Measurements from ENCODE around the gene ARMC3. TPM values are rescaled to one million over a fixed set of nuclear protein-coding genes. Genes with fewer than 3 reads are reported as not detected.

The ARMC3 gene
- total RNA-seq, 1 experiment from 2014 or later: 0.28 TPM

DNA sequence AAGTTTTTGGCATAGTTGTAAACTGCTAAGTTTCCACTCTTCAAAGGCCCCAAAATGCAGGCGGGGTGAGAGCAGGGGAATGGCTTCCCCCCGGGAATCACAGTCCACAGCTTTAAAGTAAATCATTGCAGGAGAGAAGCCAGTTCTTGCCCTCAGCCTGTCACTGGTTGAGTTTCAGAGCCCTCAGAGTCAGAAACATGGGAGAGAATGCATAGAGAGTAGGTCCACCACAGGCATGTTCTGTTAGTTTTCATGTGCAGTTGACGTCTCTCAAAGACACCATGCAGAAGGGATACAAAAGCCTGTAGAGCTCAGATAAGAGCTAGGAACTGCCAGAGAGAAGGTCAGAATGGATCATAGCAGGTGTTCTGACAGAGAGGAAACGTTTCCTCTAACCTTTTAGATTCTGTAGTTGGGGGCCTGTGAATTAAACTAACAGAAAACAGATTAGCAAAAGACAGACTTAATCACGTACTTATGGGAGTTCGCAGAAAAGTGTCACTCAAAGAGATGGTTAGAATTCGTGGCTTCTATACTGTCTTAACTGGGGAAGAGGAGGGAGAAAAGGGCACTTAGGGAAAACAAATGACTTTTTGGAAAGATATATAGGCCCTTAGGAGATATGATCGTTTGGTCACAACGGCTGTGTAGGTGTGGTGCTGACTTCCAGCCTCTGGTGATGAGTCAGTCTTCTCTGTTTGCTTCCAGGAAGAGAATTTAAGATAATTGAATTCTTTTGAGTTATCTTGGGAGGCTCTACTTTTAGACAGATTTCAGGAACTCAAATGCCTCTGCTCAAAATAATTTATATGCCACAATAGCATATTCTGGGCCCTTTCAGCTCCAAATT is 119.6 kb downstream of the ARMC3 start (continued):
- no peak for TF ChIP-seq FOXK1 (CRISPR knock-in tag; IDR thresholded peaks at IDR 0.05)
- TF ChIP-seq ZNF121 (CRISPR knock-in tag; IDR thresholded peaks at IDR 0.05): no peak
- no peak for TF ChIP-seq ZNF396 (CRISPR knock-in tag; IDR thresholded peaks at IDR 0.05; ENCODE audit: borderline replicate concordance)
- no peak for TF ChIP-seq TP53 (CRISPR knock-in tag; IDR thresholded peaks at IDR 0.05)
- TF ChIP-seq, protein P1, sequence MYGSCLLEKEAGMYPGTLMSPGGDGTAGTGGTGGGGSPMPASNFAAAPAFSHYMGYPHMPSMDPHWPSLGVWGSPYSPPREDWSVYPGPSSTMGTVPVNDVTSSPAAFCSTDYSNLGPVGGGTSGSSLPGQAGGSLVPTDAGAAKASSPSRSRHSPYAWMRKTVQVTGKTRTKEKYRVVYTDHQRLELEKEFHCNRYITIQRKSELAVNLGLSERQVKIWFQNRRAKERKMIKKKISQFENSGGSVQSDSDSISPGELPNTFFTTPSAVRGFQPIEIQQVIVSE (CRISPR knock-in tag; IDR thresholded peaks at IDR 0.05; ENCODE audit: borderline replicate concordance): no peak

DNA sequence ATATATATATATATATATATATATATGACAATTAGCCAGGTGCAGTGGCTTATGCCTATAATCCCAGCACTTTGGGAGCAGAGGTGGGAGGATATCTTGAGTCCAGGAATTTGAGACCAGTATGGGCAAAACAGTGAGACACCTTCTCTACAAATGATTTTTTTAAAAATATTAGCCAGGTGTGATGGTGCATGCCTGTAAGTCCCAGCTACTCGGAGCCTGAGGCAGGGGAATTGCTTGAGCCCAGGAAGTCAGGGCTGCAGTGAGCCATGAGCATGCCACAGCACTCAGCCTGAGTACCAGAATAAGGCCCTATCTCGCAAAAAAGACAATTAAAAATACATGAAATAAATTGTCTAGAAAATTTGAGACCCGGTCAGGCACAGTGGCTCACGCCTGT is 120.3 kb downstream of the ARMC3 start:
- no peaks in the 10 kb centered on the region for H3K36me3 Mint-ChIP-seq
- H3K4me3 Mint-ChIP-seq: no peak overlapping the region
- no peaks in the 10 kb centered on the region; the same call in 1 of the 2 replicates for H3K27me3 Mint-ChIP-seq (ENCODE audit: low read depth)
- no peak for DNase-seq (ENCODE audit: low spot score)
- no peak for TF ChIP-seq NR2C2 (CRISPR knock-in tag; IDR thresholded peaks at IDR 0.05)
- TF ChIP-seq, protein P2, sequence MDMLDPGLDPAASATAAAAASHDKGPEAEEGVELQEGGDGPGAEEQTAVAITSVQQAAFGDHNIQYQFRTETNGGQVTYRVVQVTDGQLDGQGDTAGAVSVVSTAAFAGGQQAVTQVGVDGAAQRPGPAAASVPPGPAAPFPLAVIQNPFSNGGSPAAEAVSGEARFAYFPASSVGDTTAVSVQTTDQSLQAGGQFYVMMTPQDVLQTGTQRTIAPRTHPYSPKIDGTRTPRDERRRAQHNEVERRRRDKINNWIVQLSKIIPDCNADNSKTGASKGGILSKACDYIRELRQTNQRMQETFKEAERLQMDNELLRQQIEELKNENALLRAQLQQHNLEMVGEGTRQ (CRISPR knock-in tag; IDR thresholded peaks at IDR 0.05): no peak
- TF ChIP-seq HMGA2 (CRISPR knock-in tag; IDR thresholded peaks at IDR 0.05): no peak
- TF ChIP-seq IRF2 (CRISPR knock-in tag; IDR thresholded peaks at IDR 0.05; ENCODE audit: borderline replicate concordance, low read depth): no peak
- TF ChIP-seq CBFB (CRISPR knock-in tag; IDR thresholded peaks at IDR 0.05; ENCODE audit: low read depth): no peak
- no peak for TF ChIP-seq ZNF317 (CRISPR knock-in tag; IDR thresholded peaks at IDR 0.05; ENCODE audit: borderline replicate concordance, low read depth)
- TF ChIP-seq JAZF1 (CRISPR knock-in tag; IDR thresholded peaks at IDR 0.05): no peak
- ATAC-seq: no peak
- no peaks in the 10 kb centered on the region for H3K9me3 Mint-ChIP-seq
- CTCF ChIA-PET: no interaction called here
- H3K4me1 Mint-ChIP-seq: peaks cover 22% of the 10 kb centered on the region
- POLR2A ChIA-PET: no interaction called here
- H3K27ac Mint-ChIP-seq: no peak overlapping the region

DNA sequence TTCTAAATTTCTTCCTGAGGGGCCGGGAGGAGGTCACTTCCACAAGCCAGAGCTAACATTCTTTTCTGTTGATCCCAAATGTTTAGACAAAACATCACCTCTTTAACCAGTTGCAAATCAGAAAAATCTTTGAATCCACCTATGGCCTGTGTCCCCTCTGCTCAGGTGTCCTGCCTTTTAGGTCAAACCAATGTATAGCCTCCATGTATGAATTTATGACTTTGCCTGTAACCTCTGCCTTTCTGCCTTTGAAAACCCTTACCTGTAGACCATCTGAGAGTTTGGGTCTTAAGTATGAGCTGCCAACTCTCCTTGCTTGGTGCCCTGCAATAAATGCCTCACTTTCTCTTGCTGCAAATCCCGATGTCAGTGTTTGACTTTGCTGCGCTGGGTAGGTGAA is 123.4 kb downstream of the ARMC3 start:
- Mint-ChIP-seq H3K27me3 (ENCODE audit: low read depth) (no peaks in the 10 kb centered on the region; the same call in 1 of the 2 replicates), H3K4me3 (no peak overlapping the region), H3K9me3 (no peaks in the 10 kb centered on the region), H3K4me1 (peaks cover 49% of the 10 kb centered on the region), H3K27ac (no peak overlapping the region), H3K36me3 (no peaks in the 10 kb centered on the region)
- POLR2A ChIA-PET: no interaction called here
- CTCF ChIA-PET: no interaction called here
- DNase-seq (ENCODE audit: low spot score) (no peak), ATAC-seq (no peak)
- TF ChIP-seq JUN (CRISPR knock-in tag; IDR thresholded peaks at IDR 0.05) (no peak), ATF1 (CRISPR knock-in tag; IDR thresholded peaks at IDR 0.05) (no peak), NR2C2 (CRISPR knock-in tag; IDR thresholded peaks at IDR 0.05) (no peak), NFYB (CRISPR knock-in tag; conservative IDR thresholded peaks at IDR 0.05; ENCODE audit: low read depth) (no peak)
- TF ChIP-seq, protein P3, sequence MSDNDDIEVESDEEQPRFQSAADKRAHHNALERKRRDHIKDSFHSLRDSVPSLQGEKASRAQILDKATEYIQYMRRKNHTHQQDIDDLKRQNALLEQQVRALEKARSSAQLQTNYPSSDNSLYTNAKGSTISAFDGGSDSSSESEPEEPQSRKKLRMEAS (CRISPR knock-in tag; IDR thresholded peaks at IDR 0.05): no peak
- TF ChIP-seq, protein P4, sequence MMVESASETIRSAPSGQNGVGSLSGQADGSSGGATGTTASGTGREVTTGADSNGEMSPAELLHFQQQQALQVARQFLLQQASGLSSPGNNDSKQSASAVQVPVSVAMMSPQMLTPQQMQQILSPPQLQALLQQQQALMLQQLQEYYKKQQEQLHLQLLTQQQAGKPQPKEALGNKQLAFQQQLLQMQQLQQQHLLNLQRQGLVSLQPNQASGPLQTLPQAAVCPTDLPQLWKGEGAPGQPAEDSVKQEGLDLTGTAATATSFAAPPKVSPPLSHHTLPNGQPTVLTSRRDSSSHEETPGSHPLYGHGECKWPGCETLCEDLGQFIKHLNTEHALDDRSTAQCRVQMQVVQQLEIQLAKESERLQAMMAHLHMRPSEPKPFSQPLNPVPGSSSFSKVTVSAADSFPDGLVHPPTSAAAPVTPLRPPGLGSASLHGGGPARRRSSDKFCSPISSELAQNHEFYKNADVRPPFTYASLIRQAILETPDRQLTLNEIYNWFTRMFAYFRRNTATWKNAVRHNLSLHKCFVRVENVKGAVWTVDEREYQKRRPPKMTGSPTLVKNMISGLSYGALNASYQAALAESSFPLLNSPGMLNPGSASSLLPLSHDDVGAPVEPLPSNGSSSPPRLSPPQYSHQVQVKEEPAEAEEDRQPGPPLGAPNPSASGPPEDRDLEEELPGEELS (CRISPR knock-in tag; IDR thresholded peaks at IDR 0.05): no peak

DNA sequence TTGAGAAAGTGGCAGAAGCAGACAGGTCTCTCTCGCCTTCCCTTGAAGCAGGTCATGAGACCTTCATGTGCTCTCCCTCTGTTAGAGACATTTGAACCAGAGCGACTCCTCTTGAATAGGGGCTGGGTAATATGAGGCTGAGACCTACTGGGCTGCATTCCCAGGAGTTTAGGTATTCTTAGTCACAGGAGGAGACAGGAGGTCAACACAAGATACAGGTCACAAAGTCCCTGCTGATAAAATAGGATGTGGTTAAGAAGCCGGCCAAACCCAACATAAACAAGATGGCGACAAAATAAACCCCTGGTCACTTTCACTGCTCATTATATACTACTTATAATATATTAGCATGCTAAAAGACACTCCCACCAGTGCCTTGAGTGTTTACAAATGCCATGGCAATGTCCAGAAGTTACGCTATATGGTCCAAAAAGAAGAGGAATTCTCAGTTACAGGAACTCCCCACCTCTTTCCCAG is 124.0 kb downstream of the ARMC3 start:
- ATAC-seq (no peak), DNase-seq (ENCODE audit: low spot score) (no peak)
- CTCF ChIA-PET: no interaction called here
- Mint-ChIP-seq H3K4me1 (peaks cover 55% of the 10 kb centered on the region), H3K36me3 (no peaks in the 10 kb centered on the region), H3K9me3 (no peaks in the 10 kb centered on the region), H3K27me3 (ENCODE audit: low read depth) (peaks cover 5% of the 10 kb centered on the region; the same call in 1 of the 2 replicates), H3K27ac (no peak overlapping the region), H3K4me3 (no peak overlapping the region)
- POLR2A ChIA-PET: no interaction called here
- TF ChIP-seq MYBL2 (CRISPR knock-in tag; IDR thresholded peaks at IDR 0.05): no peak
- no peak for TF ChIP-seq EMX1 (CRISPR knock-in tag; IDR thresholded peaks at IDR 0.05)
- TF ChIP-seq NFE2L1 (CRISPR knock-in tag; IDR thresholded peaks at IDR 0.05): no peak
- no peak for TF ChIP-seq TEAD1 (CRISPR knock-in tag; IDR thresholded peaks at IDR 0.05)
- no peak for TF ChIP-seq FOXP1 (CRISPR knock-in tag; IDR thresholded peaks at IDR 0.05; ENCODE audit: borderline replicate concordance)
- no peak for TF ChIP-seq HMGA2 (CRISPR knock-in tag; IDR thresholded peaks at IDR 0.05)
- TF ChIP-seq ZNF317 (CRISPR knock-in tag; IDR thresholded peaks at IDR 0.05; ENCODE audit: borderline replicate concordance, low read depth): no peak
- no peak for TF ChIP-seq ZNF396 (CRISPR knock-in tag; IDR thresholded peaks at IDR 0.05; ENCODE audit: borderline replicate concordance)
- TF ChIP-seq FOXK1 (CRISPR knock-in tag; IDR thresholded peaks at IDR 0.05): no peak
- no peak for TF ChIP-seq MXD4 (CRISPR knock-in tag; IDR thresholded peaks at IDR 0.05; ENCODE audit: borderline replicate concordance)
- no peak for TF ChIP-seq SMAD3 (CRISPR knock-in tag; IDR thresholded peaks at IDR 0.05; ENCODE audit: borderline replicate concordance)
- TF ChIP-seq, protein P1 (CRISPR knock-in tag; IDR thresholded peaks at IDR 0.05; ENCODE audit: borderline replicate concordance): no peak
- TF ChIP-seq IRF2 (CRISPR knock-in tag; IDR thresholded peaks at IDR 0.05; ENCODE audit: borderline replicate concordance, low read depth): no peak
- TF ChIP-seq SMAD4 (CRISPR knock-in tag; IDR thresholded peaks at IDR 0.05): no peak
